ENCODE results near the gene RAX. TPM values are rescaled to one million over a fixed set of nuclear protein-coding genes. Genes with fewer than 3 reads are reported as not detected.

Gene RAX
- total and polyA plus RNA-seq, 2 of the 8 experiments (the other 6 are each of a cell fraction or from before 2014, with no cell fraction given) = 0.12 to 0.52 TPM

GRCh38 chr18:59293317-59293716, 20.1 kb upstream of the RAX start:
- no peak overlapping the region for H2BK20ac ChIP-seq (ENCODE audit: low read length)
- H3K4me2 ChIP-seq (ENCODE audit: insufficient read depth in 1 of 2, low read depth in 2 of 2, low read length in 2 of 2) = no peak overlapping the region
- no peak overlapping the region for H2BK12ac ChIP-seq (ENCODE audit: low read depth, low read length)
- H4K91ac ChIP-seq (replicated peaks; ENCODE audit: insufficient read length, low read length) = no peak overlapping the region
- no peak overlapping the region for H3K18ac ChIP-seq (ENCODE audit: extremely low read depth, low read length)
- no peak overlapping the region for H3K23ac ChIP-seq (ENCODE audit: insufficient read length)
- DNase-seq (ENCODE audit: low read depth in 1 of 2, low spot score in 2 of 2) = no peak
- no peaks in the 10 kb centered on the region for H4K20me1 ChIP-seq (replicated peaks in 1 of 2; ENCODE audit: control insufficient read depth in 1 of 2, insufficient read depth in 2 of 2, low read length in 2 of 2)
- no peaks in the 10 kb centered on the region for H3K79me2 ChIP-seq (ENCODE audit: control insufficient read depth in 1 of 2, insufficient read depth in 2 of 2, low read length in 2 of 2)
- H2AFZ ChIP-seq (ENCODE audit: low read length) = no peak overlapping the region
- ChIA-PET CTCF (ENCODE audit: partially characterized antibody) (interaction anchor here (0.5 to 2.7 kb wide), 6 partner anchors 10 to 109 kb away, joined by 3 to 10 read pairs (median 4); no protein-coding TSS in a partner anchor), POLR2A (ENCODE audit: partially characterized antibody) (interaction anchor here (1.4 kb wide), 1 partner anchor 17 kb away, joined by 4 read pairs; no protein-coding TSS in a partner anchor)
- H3K4me1 ChIP-seq (replicated peaks in 1 of 4; ENCODE audit: control insufficient read depth in 3 of 4, insufficient read depth in 4 of 4, low read length in 3 of 4) = no peaks in the 10 kb centered on the region
- no peaks in the 10 kb centered on the region for H3K36me3 ChIP-seq (ENCODE audit: control insufficient read depth in 2 of 4, insufficient read depth in 4 of 4, low read length in 3 of 4)
- no peak overlapping the region for H2AK5ac ChIP-seq (ENCODE audit: low read depth, low read length)
- no peaks in the 10 kb centered on the region; a peak in 1 of 7 replicates for H3K27me3 ChIP-seq (replicated peaks in 1 of 4; ENCODE audit: control insufficient read depth in 3 of 4, extremely low read depth in 1 of 4, insufficient read depth in 3 of 4, low read length in 3 of 4)
- no peak overlapping the region for H4K5ac ChIP-seq (ENCODE audit: insufficient read length, low read depth, low read length)
- H3K14ac ChIP-seq (ENCODE audit: insufficient read length) = no peak overlapping the region
- no peak overlapping the region for H3K27ac ChIP-seq (ENCODE audit: low read depth, low read length)
- H3K4ac ChIP-seq (replicated peaks; ENCODE audit: insufficient read length, low read depth, low read length) = no peak overlapping the region
- H2BK15ac ChIP-seq (ENCODE audit: low read length) = no peak overlapping the region
- H2BK120ac ChIP-seq (replicated peaks; ENCODE audit: low read depth, low read length) = no peak overlapping the region
- H4K8ac ChIP-seq (ENCODE audit: extremely low read depth, insufficient read depth, low read length) = no peak overlapping the region
- H3K9me3 ChIP-seq (ENCODE audit: insufficient read depth in 2 of 2, low read depth in 1 of 2, low read length in 1 of 2) = no peaks in the 10 kb centered on the region
- H3K56ac ChIP-seq (replicated peaks; ENCODE audit: insufficient read length, low read depth, low read length) = no peak overlapping the region
- no peak for TF ChIP-seq POLR2AphosphoS5 (IDR thresholded peaks at IDR 0.05; ENCODE audit: low read depth, low read length)
- TF ChIP-seq CREB1 (IDR thresholded peaks at IDR 0.05) = no peak
- no peak overlapping the region for H3K9ac ChIP-seq (replicated peaks in 1 of 4; ENCODE audit: extremely low read depth in 1 of 4, low read depth in 3 of 4, low read length in 3 of 4)
- H3K23me2 ChIP-seq (ENCODE audit: low read depth, low read length) = peaks cover 2% of the 10 kb centered on the region; the same call in 1 of the 2 replicates
- no peak overlapping the region for H3K4me3 ChIP-seq (ENCODE audit: extremely low read depth in 1 of 4, insufficient read depth in 2 of 4, low read depth in 3 of 4, low read length in 4 of 4)
- no peaks in the 10 kb centered on the region for H3K79me1 ChIP-seq (ENCODE audit: low read depth, low read length)
- no peak overlapping the region for H2BK5ac ChIP-seq (ENCODE audit: low read depth, low read length)
- no peak for FAIRE-seq
